Upper lobe of left lung (tissue), 4 donors: Measurements from ENCODE around the gene SPX.

Source experiments
- CTCF ChIP-seq, 6 experiments: fragments of 450-650 bp in 4 of 6; fragments of 200-600 bp in 2 of 6; sonication (generic) in 2 of 6; IDR thresholded peaks; one replicate each; pipeline ENCODE4 v1.5.1; 2016 to 2019; ENCODE audit warnings: antibody characterized with exemption in 6 of 6
- POLR2A ChIP-seq, 4 donors: fragments of 450-650 bp; IDR thresholded peaks; one replicate each; pipeline ENCODE4 v1.5.1; 2016 to 2017; ENCODE audit warnings: antibody characterized with exemption in 4 of 4, mild to moderate bottlenecking in 2 of 4
- POLR2AphosphoS5 ChIP-seq, 2 donors: sonication (generic); formaldehyde crosslinking; IDR thresholded peaks; one replicate each; pipeline ENCODE4 v1.5.1; 2017; ENCODE audit warnings: antibody characterized with exemption in 2 of 2

- no peak for TF ChIP-seq POLR2AphosphoS5 (IDR thresholded peaks at IDR 0.05)
- no peak for TF ChIP-seq CTCF (IDR thresholded peaks at IDR 0.05)
- TF ChIP-seq POLR2A (IDR thresholded peaks at IDR 0.05) = no peak
Observed at GRCh38 chr12:21516281-21516680, 9.8 kb upstream of the SPX start.
